MV-4-11 (cell line): ENCODE measurements around the gene PHLDB2.

Experiments
- DNase-seq: peaks from one replicate; lab custom pipeline; 2025; lab: John Stamatoyannopoulos, UW

PHLDB2 gene

GRCh38 chr3:111963424-111963823, 104.4 kb downstream of the PHLDB2 start:
- DNase-seq = no peak

DNA sequence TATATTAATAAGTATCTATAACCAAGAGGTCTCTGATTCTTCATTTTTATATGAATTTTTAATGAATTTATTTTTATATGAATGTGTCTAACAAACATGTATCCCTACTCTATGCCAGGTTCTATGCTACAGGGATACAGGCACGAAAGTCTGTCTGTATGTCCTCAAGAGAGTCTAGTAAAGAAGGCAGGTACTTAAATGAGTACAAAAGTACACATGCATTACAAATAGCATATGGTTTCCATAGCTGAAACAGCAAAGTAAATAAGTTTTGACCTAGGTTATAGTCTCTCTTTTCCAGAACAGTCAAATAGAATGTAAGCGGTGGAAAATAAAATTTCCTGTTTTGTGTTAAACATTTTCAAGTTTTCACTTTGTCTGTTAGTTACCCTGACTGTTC, 106.4 kb downstream of the PHLDB2 start:
- no peak for DNase-seq

DNA sequence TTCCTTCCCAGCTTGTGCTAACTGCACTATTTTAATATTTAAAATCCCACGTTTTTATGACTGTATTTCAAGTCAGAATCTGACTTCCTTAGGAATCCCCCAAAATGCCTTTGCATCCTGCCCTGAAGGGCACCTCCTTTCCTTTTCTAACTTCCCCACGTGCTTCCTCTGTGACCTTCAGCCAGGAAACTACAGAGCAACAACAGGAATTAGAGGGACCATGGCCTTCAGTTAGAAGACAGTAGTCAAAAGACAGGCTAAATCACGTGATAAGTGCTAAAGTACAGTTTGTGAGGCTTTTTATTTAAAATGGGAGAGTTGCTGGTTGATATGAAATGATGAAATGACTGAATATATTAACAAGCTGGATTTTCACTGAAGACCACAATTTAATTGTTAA, 108.0 kb downstream of the PHLDB2 start:
- no peak for DNase-seq

GRCh38 chr3:111967651-111968274, 108.7 kb downstream of the PHLDB2 start:
- peak; percentile 63 for DNase-seq

DNA sequence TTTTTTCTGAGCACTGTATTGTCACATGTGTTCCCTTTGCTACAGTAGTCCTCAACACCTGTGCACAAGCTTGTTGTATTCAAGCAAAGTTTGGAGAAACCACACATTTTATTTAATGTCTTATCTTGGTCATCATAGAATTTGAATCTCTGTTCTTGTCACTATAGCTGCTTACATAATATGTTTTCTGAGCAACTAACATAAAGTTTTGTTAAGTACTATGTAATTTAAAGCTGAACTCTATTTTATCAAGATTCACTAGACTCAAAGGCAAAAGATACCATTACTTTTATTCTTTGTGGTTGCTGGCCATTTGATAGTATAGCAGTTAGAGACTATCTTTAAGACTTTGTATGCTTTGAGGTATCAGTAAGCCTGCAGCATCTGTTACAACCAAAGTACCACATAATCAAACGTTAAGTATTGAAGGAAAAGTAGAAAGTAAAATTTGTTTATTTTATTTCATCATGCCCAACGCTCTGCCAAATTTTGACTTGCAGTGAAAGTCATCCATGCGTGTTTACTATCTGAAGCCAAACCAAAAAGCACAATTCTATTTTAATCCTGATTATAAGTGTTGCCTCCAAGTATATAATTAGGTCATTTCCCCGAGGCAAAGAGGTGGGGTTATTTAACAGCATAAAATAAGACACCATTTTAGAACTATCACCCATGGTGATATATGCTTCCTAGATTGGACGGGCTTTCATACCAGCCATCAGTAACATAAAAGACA, 109.4 kb downstream of the PHLDB2 start:
- no peak for DNase-seq

DNA sequence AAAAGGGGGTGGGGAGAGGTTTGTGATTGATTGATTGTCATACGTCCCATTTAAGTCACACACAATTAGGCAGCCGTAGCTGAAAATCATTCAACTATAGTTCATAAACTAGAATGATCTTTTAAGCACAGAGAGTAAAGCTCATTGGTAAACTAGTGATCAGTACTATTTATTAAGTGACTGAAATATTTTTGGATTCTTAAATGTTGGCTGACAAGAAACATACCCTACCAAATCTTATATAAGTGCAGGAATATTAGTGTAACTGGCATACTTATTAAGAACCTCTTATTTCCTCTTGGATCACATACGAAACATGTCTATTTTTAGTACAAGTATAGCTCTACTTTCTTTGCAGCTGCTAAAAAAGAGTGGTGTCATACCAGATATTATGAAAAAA, 111.3 kb downstream of the PHLDB2 start:
- no peak for DNase-seq

GRCh38 chr3:111971533-111972130, 112.6 kb downstream of the PHLDB2 start:
- no peak for DNase-seq

DNA sequence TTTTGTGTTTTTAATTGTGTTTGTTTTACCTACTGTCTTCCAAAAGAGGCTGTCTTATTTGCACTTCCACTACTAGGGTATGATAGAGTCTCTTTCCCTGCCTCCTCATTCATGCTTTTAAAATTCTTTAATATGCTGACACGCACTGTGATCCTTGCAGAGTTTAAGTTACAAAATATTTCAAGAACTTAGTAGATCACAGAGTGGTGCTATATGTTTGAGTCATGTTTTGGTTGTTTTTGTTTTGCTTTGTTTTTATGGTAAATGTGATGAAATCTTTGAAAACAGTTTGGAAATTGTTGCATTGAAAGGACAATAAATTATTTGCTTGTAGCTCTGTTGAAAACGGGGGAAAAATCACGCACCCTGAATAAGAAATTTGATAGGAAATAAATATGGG, 113.8 kb downstream of the PHLDB2 start:
- DNase-seq = no peak

DNA sequence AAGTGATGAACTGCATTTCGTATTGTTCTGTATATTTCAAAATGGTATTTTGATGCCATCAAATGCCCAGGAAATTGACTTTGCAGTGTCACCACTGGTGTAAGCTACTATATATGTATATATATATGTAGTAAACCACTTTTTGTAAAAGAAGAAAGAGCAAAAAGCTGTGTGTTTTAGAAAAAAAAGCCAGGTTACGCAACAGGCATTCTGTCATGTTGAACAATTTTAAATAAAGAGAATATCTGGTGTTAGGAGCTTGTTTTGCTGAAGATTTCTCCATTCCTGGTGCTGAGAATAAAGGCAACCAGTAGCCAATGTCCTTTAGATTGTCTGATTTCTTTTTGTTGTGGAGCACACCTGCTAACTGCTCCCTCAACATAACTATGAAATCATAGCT, 116.1 kb downstream of the PHLDB2 start:
- DNase-seq = no peak

GRCh38 chr3:111976254-111976653, 117.2 kb downstream of the PHLDB2 start:
- no peak for DNase-seq

DNA sequence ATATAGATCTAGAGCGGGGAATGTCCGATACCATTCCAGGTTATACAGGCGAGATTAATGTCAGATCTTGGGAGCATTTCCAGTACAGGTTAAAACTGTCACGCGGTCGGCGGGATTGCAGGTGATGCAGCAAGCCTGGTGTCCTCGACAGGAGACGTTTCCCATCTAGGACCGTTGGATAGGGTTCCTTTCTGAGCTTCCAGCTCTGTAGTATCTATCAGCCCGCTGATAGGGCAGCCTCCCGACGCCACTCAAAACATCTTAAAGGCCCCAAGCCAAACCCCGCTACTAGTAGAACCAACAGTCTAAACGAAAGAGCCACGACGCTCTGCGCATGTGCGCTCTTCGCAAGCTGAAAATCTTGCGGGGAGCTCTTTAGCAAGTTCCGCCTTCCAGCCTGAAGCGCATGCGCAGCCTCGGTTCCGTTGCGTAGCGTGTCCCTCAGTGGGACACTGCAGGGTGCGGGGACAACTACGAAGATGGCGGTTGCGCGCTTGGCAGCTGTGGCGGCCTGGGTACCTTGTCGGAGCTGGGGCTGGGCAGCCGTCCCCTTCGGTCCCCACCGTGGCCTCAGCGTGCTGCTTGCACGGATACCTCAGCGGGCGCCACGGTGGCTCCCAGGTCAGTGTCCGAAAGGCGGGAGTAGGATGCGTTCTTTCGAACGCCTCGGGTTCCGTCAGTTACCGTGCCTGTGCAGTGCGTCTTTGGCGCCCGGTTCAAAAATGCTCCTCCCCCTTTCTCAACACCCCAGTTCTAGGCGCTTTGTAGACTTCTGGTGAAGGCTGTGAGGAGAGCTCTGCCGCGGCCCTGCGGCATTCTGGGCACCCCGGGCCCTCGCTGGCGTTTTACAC, 119.7 kb downstream of the PHLDB2 start, which contains the start of gene ABHD10:
ABHD10 (plus strand) TSS at position 444 of the 851 bp plus-strand sequence; CDS start at position 480, 36 bp downstream.
- peak; percentile 97 for DNase-seq

- DNase-seq = peak; percentile 78
These were observed 120.5 kb downstream of the PHLDB2 start for GRCh38 chr3:111979434-111980038.

GRCh38 chr3:111980716-111981456, 121.8 kb downstream of the PHLDB2 start:
- DNase-seq = peak; percentile 17

DNA sequence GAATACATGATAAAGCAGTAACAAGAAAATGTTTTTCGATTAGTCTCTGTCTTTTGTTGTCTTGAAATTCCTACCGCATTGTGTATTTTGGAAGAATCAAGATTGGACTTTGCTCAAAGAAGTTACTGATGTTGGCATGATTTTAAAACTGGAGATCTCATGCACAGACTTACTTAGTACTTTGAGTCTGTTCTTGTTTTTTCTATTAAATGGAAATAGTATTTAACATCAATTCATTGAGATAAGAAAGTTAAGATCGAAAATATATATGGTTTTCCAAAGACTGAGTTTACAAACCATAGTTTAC, 122.3 kb downstream of the PHLDB2 start:
- DNase-seq = no peak

- DNase-seq = no peak
These were observed 125.7 kb downstream of the PHLDB2 start for GRCh38 chr3:111984636-111985298.

DNA sequence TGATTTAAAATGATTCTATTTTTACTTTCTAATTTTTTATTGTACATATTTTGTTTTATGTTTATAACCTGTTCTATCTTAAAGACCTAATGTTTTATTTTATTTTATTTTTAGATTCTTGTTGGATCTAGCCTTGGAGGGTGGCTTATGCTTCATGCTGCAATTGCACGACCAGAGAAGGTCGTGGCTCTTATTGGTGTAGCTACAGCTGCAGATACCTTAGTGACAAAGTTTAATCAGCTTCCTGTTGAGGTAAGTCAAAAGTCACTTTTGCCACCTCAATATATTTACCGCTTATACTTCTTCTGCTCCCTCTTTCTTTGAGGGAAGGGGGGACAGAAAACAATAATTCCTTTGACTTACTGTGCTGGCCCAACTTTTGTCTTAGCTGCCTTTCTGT, 127.7 kb downstream of the PHLDB2 start:
- DNase-seq = no peak

DNA sequence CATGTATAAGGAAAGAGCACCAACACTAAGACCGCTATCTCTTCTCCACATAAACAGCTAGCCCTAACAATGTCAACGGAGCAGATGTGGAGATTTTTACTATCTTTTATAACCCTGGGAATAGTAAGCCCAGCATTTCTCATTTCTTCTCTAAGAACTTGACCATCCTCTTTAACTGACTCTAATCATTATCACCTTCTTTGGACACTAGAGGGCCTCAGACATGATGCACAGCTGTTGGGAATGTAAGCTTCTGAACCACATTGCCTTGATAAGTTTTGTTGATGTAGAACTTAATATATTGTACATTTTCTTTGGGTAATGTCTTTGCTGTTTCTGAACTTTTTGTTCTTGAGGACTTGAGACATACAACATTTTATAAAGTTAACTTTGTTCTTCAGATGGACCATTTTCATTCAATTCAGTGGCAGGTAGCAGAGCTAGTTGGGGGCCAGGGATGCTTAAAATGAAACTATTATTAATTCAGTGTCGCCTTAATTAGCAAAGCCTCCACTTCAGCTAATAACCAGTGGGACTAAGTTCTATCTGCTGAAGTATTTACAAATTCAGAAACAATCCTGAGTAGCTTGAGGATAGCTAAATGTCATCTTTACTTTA, 130.1 kb downstream of the PHLDB2 start:
- peak; percentile 42 for DNase-seq

DNA sequence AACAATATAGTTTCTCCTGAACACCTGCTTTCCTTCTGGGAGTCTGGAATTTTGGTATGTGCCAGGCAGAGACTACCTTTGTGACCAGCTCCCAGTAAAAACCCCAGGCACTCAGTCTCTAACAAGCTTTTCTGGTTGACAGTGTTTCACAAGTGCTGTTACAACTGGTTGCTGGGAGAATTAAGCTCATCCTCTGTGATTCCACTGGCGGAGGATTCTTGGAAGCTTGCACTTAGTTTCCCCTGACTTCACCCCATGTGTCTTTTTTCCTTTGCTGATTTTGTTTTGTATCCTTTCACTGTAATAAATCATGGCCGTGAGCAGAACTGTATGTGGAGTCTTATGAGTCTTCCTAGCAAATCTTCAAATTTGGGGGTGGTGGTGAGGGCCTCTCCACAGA, 134.0 kb downstream of the PHLDB2 start:
- no peak for DNase-seq

DNA sequence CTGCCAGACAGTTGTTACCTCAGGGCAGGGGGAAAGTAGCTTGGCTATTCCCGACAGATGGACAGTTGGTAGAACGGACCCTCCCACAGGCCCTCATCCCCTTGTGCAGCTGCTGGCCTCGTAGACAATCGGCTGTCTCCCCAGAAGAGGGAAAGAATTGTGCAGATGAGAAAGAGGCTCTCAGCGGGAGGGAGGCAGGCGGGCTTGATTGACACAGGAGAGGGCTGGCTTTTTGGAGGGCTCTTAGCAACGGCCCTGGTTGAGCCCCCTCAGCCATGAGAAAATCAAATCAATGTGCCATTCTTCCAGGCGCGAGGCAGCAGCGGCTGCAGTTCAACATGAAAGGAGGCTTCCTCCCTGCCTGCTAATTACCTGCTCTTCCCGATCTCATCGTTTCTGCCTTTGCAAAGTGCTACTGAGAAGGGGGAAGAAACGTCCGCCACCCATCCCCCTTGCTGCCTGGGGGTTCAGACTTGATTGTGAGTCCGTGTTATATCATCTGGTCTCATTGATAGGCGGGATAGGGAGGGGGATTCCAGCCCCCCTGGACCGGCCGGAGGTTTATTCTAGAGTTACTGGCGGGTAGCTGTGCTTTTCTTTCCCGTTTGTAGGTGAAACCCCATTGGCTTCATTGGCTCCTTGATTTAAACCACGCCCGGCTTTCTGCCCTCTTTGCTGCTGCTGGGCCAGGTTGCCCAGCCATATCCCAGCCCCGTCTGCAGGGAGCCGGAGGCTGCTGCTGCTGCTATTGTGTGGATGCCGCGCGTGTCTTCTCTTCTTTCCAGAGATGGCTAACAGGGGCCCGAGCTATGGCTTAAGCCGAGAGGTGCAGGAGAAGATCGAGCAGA, 139.8 kb downstream of the PHLDB2 start, which contains the start of gene TAGLN3:
TAGLN3 (plus strand) TSS at position 287 of the 848 bp plus-strand sequence; CDS start at position 788, 501 bp downstream.
- no peak for DNase-seq
